Measurements from ENCODE around the gene MAST4. TPM values are rescaled to one million over a fixed set of nuclear protein-coding genes. Genes with fewer than 3 reads are reported as not detected.

MAST4 gene
- total RNA-seq, 1 donor from 2014 or later = 17.2 TPM

DNA sequence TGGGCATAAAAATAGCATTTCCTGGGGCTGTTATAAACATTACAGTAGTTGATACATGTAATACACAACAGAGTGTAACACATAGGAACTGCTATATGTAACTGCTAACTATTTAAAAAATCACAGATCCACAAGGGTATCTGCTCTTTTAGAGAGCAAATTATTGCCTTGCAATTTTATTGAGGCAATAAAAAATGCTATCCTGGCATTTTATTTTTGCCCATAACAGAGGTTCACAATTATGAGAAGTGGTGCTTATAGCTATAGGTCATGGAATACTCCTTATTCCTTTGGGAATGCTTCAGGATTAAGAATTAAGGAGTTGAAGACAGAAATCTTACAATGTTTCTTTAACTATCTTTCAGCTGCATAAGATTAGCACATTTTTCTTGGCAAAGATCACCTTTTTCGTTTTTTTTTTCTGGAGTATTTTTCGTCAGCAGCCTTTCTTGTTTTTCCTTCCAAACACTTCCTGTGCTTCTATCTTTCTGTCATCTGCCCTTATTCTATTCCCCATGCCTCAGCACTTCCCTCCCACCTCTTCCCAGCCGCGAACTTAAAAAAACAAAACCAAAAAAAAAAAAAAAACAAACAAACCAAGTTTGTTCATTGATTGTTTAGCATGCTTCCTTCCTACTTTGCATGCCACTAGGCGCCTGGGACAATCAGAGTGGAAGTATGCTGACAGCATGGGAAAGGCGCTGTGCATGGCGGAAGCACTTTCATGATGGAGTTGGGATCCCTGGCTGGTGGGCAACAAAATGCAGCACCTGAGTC, 264.2 kb downstream of the MAST4 start:
- ChIA-PET CTCF (no interaction called here), POLR2A (no interaction called here)
- Mint-ChIP-seq H3K27ac (no peak overlapping the region), H3K4me3 (no peak overlapping the region), H3K4me1 (no peaks in the 10 kb centered on the region), H3K9me3 (no peaks in the 10 kb centered on the region), H3K36me3 (ENCODE audit: low read depth) (no peaks in the 10 kb centered on the region), H3K27me3 (peaks cover 13% of the 10 kb centered on the region)
- DNase-seq (no peak), ATAC-seq (ENCODE audit: low read depth) (no peak)
- TF ChIP-seq, protein P1, sequence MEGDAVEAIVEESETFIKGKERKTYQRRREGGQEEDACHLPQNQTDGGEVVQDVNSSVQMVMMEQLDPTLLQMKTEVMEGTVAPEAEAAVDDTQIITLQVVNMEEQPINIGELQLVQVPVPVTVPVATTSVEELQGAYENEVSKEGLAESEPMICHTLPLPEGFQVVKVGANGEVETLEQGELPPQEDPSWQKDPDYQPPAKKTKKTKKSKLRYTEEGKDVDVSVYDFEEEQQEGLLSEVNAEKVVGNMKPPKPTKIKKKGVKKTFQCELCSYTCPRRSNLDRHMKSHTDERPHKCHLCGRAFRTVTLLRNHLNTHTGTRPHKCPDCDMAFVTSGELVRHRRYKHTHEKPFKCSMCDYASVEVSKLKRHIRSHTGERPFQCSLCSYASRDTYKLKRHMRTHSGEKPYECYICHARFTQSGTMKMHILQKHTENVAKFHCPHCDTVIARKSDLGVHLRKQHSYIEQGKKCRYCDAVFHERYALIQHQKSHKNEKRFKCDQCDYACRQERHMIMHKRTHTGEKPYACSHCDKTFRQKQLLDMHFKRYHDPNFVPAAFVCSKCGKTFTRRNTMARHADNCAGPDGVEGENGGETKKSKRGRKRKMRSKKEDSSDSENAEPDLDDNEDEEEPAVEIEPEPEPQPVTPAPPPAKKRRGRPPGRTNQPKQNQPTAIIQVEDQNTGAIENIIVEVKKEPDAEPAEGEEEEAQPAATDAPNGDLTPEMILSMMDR (IDR thresholded peaks at IDR 0.05) = no peak
- intact Hi-C loops (cut with micrococcal nuclease) = no loop called here

GRCh38 chr5:66861402-66861801, 265.2 kb downstream of the MAST4 start:
- Mint-ChIP-seq H3K27me3 (peaks cover 13% of the 10 kb centered on the region), H3K4me1 (no peaks in the 10 kb centered on the region), H3K36me3 (ENCODE audit: low read depth) (no peaks in the 10 kb centered on the region), H3K9me3 (no peaks in the 10 kb centered on the region), H3K4me3 (no peak overlapping the region), H3K27ac (no peak overlapping the region)
- DNase-seq (no peak), ATAC-seq (ENCODE audit: low read depth) (no peak)
- TF ChIP-seq, protein P1 (IDR thresholded peaks at IDR 0.05) = no peak
- intact Hi-C loops (cut with micrococcal nuclease) = no loop called here
- ChIA-PET CTCF (no interaction called here), POLR2A (no interaction called here)

- ATAC-seq (ENCODE audit: low read depth) (no peak), DNase-seq (no peak)
- TF ChIP-seq, protein P1 (IDR thresholded peaks at IDR 0.05) = no peak
- H3K27me3 Mint-ChIP-seq = peaks cover 13% of the 10 kb centered on the region
- H3K4me1 Mint-ChIP-seq = no peaks in the 10 kb centered on the region
- H3K9me3 Mint-ChIP-seq = no peaks in the 10 kb centered on the region
- no peaks in the 10 kb centered on the region for H3K36me3 Mint-ChIP-seq (ENCODE audit: low read depth)
- ChIA-PET POLR2A (no interaction called here), CTCF (no interaction called here)
- H3K4me3 Mint-ChIP-seq = no peak overlapping the region
- H3K27ac Mint-ChIP-seq = no peak overlapping the region
- intact Hi-C loops (cut with micrococcal nuclease) = no loop called here
Observed at GRCh38 chr5:66862020-66862419, 265.8 kb downstream of the MAST4 start.

GRCh38 chr5:66863243-66864170, 267.3 kb downstream of the MAST4 start:
- TF ChIP-seq, protein P1 (IDR thresholded peaks at IDR 0.05) = no peak
- Mint-ChIP-seq H3K36me3 (ENCODE audit: low read depth) (no peaks in the 10 kb centered on the region), H3K4me1 (no peaks in the 10 kb centered on the region), H3K4me3 (no peak overlapping the region), H3K27me3 (peaks cover 13% of the 10 kb centered on the region), H3K27ac (no peak overlapping the region), H3K9me3 (no peaks in the 10 kb centered on the region)
- ChIA-PET CTCF (interaction anchor here (0.7 kb wide), 1 partner anchor 429 kb away, joined by 3 read pairs; no protein-coding TSS in a partner anchor), POLR2A (no interaction called here)
- ATAC-seq (ENCODE audit: low read depth) = no peak
- intact Hi-C loops (cut with micrococcal nuclease) = loop anchor here (1.0 kb wide), 1 partner anchor 49 kb away; no protein-coding TSS in a partner anchor
- no peak for DNase-seq

Data from activated B cell treated with CpG ODN at 0.5 μM for 24 hours (primary cell).